ENCODE results near the gene UAP1L1. TPM values are rescaled to one million over a fixed set of nuclear protein-coding genes. Genes with fewer than 3 reads are reported as not detected.

UAP1L1 gene
- total RNA-seq, 1 donor from 2014 or later, result 5.4 TPM

DNA sequence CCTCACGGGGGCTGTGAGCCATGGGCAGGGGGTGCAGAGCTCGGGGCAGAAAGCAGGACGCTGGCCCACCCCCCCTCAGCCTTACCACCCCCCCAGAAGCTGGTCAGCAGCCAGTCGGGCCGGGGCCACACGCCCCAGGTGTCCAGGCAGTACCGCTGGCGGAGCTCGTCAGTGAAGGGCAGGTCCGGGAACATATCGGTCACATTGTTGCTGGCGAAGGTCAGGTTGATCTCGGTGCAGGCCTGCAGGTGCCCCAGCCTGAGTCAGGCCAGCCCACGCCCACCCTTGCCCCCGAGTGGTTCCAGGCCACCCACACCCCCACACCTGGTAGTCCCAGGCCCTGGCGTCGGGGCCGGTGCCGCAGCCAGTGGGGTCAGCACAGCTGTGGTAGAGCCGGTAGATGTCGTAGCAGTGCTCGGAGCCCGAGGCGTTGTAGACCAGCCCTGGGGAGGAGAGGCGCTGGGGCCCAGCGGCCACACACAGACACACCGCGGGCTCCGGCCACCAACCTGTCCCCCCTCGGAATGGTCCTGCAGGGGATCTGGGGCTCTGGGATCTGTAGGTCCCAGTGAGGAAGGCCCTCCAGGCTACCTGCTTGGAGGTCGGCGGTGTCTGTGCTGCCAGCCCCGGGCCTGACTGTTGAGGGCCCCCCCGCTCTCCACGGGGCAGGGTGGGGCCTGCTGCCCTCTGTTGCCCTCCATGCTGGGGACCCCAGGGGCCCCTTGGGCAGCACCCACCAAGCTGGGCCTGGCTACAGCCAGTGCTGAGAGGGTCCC lies 34.7 kb downstream of the UAP1L1 start:
- Mint-ChIP-seq H3K27me3 (peaks cover 3% of the 10 kb centered on the region), H3K4me1 (ENCODE audit: unreplicated experiment) (peaks cover 6% of the 10 kb centered on the region), H3K27ac (no peak overlapping the region), H3K36me3 (no peaks in the 10 kb centered on the region), H3K4me3 (no peak overlapping the region), H3K9me3 (no peaks in the 10 kb centered on the region)
- TF ChIP-seq, protein P1, sequence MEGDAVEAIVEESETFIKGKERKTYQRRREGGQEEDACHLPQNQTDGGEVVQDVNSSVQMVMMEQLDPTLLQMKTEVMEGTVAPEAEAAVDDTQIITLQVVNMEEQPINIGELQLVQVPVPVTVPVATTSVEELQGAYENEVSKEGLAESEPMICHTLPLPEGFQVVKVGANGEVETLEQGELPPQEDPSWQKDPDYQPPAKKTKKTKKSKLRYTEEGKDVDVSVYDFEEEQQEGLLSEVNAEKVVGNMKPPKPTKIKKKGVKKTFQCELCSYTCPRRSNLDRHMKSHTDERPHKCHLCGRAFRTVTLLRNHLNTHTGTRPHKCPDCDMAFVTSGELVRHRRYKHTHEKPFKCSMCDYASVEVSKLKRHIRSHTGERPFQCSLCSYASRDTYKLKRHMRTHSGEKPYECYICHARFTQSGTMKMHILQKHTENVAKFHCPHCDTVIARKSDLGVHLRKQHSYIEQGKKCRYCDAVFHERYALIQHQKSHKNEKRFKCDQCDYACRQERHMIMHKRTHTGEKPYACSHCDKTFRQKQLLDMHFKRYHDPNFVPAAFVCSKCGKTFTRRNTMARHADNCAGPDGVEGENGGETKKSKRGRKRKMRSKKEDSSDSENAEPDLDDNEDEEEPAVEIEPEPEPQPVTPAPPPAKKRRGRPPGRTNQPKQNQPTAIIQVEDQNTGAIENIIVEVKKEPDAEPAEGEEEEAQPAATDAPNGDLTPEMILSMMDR (conservative IDR thresholded peaks at IDR 0.05), result no peak
- no peak for DNase-seq (ENCODE audit: extremely low spot score, unreplicated experiment)

DNA sequence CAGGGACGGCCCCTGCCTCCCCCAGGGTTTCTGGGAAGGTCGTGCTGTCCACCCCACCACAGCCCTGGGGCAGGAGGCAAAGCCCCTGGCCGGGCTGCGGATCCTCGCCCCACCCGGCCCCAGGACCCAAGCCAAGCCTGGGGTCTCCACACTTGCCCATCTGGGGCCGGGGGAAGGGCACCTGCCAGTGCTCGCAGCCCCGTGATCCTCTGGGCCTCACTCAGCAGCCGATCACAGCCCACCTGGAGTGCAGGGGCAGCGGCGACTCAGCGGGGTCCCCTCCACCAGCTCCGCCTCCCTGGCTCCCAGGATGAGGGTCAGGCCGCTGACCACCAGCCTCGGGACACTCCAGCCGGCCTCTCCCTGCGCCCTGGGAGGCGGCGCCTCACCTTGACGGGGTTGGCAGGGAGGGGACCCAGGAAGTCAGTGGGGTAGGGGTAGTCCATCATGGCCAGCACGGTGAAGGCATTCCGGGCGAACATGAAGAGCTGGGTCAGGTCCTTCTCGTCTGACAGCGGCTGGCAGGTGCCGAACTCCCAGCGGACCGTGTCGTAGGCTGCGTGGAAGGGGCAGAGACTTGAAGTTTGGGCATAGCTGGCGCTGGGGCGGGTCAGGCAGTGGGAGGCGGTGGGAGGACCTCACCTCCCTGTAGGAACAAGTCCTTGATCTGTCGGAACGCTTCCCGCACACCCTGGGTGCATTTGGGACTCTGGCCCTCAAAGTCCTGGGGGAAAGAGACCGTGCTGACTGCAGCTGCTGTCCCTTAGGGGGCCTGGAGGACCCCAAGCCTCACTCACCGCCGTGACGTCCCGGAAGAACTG lies 35.5 kb downstream of the UAP1L1 start:
- no peak for DNase-seq (ENCODE audit: extremely low spot score, unreplicated experiment)
- Mint-ChIP-seq H3K4me1 (ENCODE audit: unreplicated experiment) (peaks cover 6% of the 10 kb centered on the region), H3K4me3 (peak overlapping the region; percentile 72), H3K36me3 (no peaks in the 10 kb centered on the region), H3K27ac (no peak overlapping the region), H3K27me3 (peaks cover 3% of the 10 kb centered on the region), H3K9me3 (no peaks in the 10 kb centered on the region)
- TF ChIP-seq, protein P1 (conservative IDR thresholded peaks at IDR 0.05), result no peak

DNA sequence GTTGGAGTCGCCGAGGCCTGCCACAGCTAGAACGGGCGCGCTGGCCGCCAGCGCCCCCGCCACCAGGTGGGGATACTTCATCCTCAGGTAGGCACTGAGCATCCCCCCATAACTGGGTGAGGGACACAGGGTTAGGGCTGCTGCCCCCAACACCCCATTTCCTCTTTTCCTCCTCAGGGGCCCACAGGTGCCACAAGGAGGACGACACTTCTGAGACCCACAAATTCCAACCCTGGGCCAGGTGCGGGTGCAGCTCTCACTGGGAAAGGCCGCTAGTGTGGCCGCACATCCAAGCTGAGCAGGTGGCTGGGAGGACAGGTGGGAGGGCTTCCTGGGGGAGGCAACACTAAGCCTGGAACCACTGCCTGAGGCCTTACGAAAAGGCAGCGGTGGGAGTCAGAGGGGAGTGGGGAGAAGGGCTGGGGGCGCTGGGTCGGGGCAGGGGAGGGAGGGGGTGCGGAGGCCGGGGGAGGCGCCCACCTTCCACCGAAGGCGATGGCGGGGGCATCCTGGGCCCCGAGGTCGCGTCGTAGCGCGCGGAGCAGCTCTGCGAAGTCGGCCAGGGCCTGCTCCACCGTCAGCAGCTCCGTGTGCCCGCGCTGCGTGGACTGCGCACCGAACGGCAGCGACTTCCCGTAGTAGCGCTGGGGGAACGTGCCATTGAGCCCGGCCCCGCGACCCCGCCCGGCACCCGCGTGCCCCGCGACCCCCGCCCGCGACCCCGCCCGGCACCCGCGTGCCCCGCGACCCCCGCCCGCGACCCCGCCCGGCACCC lies 36.3 kb downstream of the UAP1L1 start:
- Mint-ChIP-seq H3K27me3 (peaks cover 3% of the 10 kb centered on the region), H3K4me3 (peak overlapping the region; percentile 72), H3K36me3 (no peaks in the 10 kb centered on the region), H3K9me3 (no peaks in the 10 kb centered on the region), H3K27ac (no peak overlapping the region), H3K4me1 (ENCODE audit: unreplicated experiment) (peaks cover 6% of the 10 kb centered on the region)
- TF ChIP-seq, protein P1 (conservative IDR thresholded peaks at IDR 0.05), result no peak
- DNase-seq (ENCODE audit: extremely low spot score, unreplicated experiment), result no peak

DNA sequence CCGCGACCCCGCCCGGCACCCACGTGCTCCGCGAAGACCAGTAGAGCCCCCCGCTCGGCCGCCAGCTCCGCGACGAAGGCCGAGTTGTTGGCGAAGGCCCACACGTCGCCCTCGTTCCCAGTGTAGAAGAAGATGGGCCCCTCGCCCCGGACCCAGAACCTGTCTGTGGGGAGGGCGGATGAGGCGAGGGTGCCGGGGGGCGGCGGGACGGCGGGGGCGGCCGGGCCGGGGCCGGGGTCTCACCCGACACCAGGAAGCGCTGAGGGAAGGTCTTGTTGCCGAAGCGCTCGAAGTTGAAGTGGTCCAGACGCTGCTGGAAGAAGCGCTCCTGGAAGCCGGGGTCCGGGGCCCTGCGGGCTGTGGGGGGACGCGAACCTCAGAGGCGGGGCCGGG lies 36.9 kb downstream of the UAP1L1 start:
- Mint-ChIP-seq H3K36me3 (no peaks in the 10 kb centered on the region), H3K4me3 (no peak overlapping the region), H3K4me1 (ENCODE audit: unreplicated experiment) (peaks cover 6% of the 10 kb centered on the region), H3K27me3 (peaks cover 3% of the 10 kb centered on the region), H3K9me3 (no peaks in the 10 kb centered on the region), H3K27ac (no peak overlapping the region)
- no peak for DNase-seq (ENCODE audit: extremely low spot score, unreplicated experiment)
- TF ChIP-seq, protein P1 (conservative IDR thresholded peaks at IDR 0.05), result no peak

DNA sequence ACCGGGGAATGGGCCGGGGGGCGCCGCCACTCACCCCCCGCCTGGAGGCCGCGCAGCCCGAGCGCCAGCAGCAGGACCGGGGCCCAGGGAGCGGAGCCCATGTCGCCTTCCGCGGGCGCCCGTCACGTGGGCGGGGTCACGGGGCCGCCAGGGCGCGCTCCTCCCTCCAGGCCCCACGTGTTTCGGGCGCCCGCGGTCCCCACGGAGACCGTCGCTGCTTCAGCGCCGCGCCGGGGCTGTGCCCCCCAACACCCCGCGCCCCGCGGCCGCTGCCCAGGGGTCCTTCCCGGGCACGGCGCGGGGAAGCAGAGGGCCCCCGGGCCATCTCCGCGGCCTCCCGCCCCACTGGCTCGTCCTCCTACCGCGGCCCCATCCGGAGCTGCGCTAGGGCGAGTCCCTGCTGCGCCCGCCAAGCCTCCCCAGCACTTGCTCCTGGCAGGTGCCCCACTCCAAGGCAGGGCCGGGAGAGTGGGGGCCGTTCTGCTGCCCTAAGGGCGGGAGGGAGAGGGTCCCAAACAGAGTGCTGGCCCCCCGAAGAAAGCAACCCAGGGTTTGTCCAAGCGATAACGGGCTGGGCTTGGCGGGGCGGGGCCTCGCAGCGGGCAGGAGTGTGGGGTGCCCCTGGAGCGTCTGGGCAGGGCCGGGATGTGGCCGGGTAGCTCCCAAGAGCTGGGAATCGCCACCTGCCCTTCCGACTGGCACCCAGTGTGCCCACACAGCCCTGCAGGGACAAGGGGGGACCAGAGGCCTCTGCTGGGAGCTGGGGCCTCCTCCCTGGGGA lies 37.5 kb downstream of the UAP1L1 start, which contains the start of gene DPP7:
DPP7 (minus strand) TSS at position 121 of the 781 bp plus-strand sequence; CDS start at position 101, 20 bp downstream.
- Mint-ChIP-seq H3K4me3 (peak within 1 kb of the TSS; percentile 72), H3K27me3 (peaks cover 3% of the 10 kb centered on the region), H3K9me3 (no peaks in the 10 kb centered on the region), H3K4me1 (ENCODE audit: unreplicated experiment) (peaks cover 6% of the 10 kb centered on the region), H3K36me3 (no peaks in the 10 kb centered on the region), H3K27ac (no peak within 1 kb of the TSS)
- no peak for DNase-seq (ENCODE audit: extremely low spot score, unreplicated experiment)
- TF ChIP-seq, protein P1 (conservative IDR thresholded peaks at IDR 0.05), result no peak
